IPS DF 19.7 (cell line): ENCODE data around the gene DR1.
"Not testable (repeated sequence)": the region's sequence is repeated elsewhere in the genome, so short reads cannot be mapped to it uniquely, and the experiment has no call there.

ENCODE experiments used
- DNase-seq: peaks from one replicate; pipeline ENCODE4 v3.0.0-alpha.2; 2013; ENCODE audit warnings: low read depth, low spot score

Gene DR1

GRCh38 chr1:93339171-93339697 is 6.5 kb upstream of the DR1 start:
- no peak for DNase-seq

GRCh38 chr1:93340090-93340489 is 5.6 kb upstream of the DR1 start:
- DNase-seq, result no peak

GRCh38 chr1:93344484-93344883 is 1.2 kb upstream of the DR1 start:
- DNase-seq, result no peak

- no peak for DNase-seq
Measured at GRCh38 chr1:93344886-93345632, 648 bp upstream of the DR1 start.

GRCh38 chr1:93346421-93346993 is 800 bp downstream of the DR1 start:
- DNase-seq, result no peak

GRCh38 chr1:93347334-93347899 is 1.7 kb downstream of the DR1 start:
- DNase-seq, result no peak

- DNase-seq, result no peak
Measured at GRCh38 chr1:93348104-93348728, 2.5 kb downstream of the DR1 start.

- DNase-seq, result no peak
Measured at GRCh38 chr1:93349231-93350135, 3.8 kb downstream of the DR1 start.

- no peak for DNase-seq
Measured at GRCh38 chr1:93350322-93350721, 4.6 kb downstream of the DR1 start.

GRCh38 chr1:93350875-93351274 is 5.2 kb downstream of the DR1 start:
- DNase-seq, result no peak

GRCh38 chr1:93351346-93351745 is 5.6 kb downstream of the DR1 start:
- not testable (repeated sequence) for DNase-seq

GRCh38 chr1:93352376-93352775 is 6.7 kb downstream of the DR1 start:
- no peak for DNase-seq

- DNase-seq, result no peak
Measured at GRCh38 chr1:93353286-93353685, 7.6 kb downstream of the DR1 start.

- no peak for DNase-seq
Measured at GRCh38 chr1:93354749-93355148, 9.0 kb downstream of the DR1 start.

- no peak for DNase-seq
Measured at GRCh38 chr1:93357242-93357641, 11.5 kb downstream of the DR1 start.

- peak; percentile 23 for DNase-seq
Measured at GRCh38 chr1:93358293-93358692, 12.6 kb downstream of the DR1 start.

- DNase-seq, result no peak
Measured at GRCh38 chr1:93360111-93360510, 14.4 kb downstream of the DR1 start.

GRCh38 chr1:93362237-93362636 is 16.5 kb downstream of the DR1 start:
- no peak for DNase-seq

- no peak for DNase-seq
Measured at GRCh38 chr1:93365813-93366212, 20.1 kb downstream of the DR1 start.

- DNase-seq, result no peak
Measured at GRCh38 chr1:93369734-93370133, 24.0 kb downstream of the DR1 start.

GRCh38 chr1:93374334-93375106 is 28.8 kb downstream of the DR1 start:
- no peak for DNase-seq
